IPS-15b (cell line): ENCODE data around the gene FIGNL1.

Experiments used
- H3K27me3 ChIP-seq: one replicate; pipeline ENCODE4 v1.6.1; 2013; ENCODE audit warnings: low read length; ENCODE audit not compliant: control insufficient read depth, insufficient read depth
- H3K36me3 ChIP-seq: one replicate; pipeline ENCODE4 v1.6.1; 2013; ENCODE audit warnings: low read length; ENCODE audit not compliant: control insufficient read depth, insufficient read depth
- H3K4me1 ChIP-seq: one replicate; pipeline ENCODE4 v1.6.1; 2013; ENCODE audit warnings: mild to moderate bottlenecking, low read length; ENCODE audit not compliant: control insufficient read depth, insufficient read depth
- H3K4me3 ChIP-seq: one replicate; pipeline ENCODE4 v1.5.1; 2013; ENCODE audit warnings: low read depth, low read length
- H3K9ac ChIP-seq: one replicate; pipeline ENCODE4 v1.6.1; 2013; ENCODE audit warnings: low read depth, mild to moderate bottlenecking, low read length
- H3K9me3 ChIP-seq: one replicate; pipeline ENCODE4 v1.6.1; 2013; ENCODE audit warnings: mild to moderate bottlenecking, low read length; ENCODE audit not compliant: control insufficient read depth, insufficient read depth

Gene FIGNL1

DNA sequence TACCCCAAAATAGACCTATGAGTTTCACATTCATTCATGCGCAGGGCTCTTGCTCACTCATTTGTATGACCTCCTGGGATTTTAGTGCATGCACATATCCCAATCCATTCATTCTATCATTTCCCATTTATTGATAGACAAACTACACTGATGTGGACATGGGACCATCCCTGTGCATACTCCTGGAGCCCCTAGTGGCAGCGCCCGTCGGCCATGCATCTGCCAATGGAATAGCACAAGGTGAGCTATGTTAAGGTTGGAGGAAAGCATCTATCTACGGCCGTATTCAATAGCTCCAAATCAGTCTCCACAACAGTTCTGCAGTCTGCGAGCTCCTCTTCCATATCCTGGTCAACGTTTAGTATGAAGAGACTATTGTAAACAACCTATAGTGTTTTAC lies 31.7 kb upstream of the FIGNL1 start:
- Histone ChIP-seq H3K4me3 (no peak overlapping the region), H3K36me3 (no peaks in the 10 kb centered on the region), H3K9ac (no peak overlapping the region), H3K9me3 (no peaks in the 10 kb centered on the region), H3K4me1 (no peaks in the 10 kb centered on the region), H3K27me3 (no peaks in the 10 kb centered on the region)

DNA sequence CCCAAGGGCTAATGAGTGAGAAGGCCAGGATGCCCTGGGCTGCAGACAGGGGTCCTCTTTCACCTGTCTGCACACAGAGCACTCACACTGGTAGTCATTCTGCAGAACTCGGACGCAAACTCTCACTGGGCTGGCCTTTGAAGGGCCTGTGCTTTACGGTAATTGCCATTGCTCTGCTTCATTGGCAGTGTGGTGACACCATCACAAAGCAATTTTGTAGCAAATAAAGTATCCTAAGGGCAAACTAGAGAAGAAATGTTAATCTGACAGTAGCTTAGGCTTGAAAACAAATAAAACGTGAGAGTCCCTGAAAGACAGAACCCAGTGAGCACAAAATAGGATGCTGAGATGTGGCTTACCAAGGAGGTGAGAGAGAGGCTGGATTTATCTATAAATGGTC lies 30.6 kb upstream of the FIGNL1 start:
- H3K9ac ChIP-seq = no peak overlapping the region
- H3K4me3 ChIP-seq = no peak overlapping the region
- H3K27me3 ChIP-seq = no peaks in the 10 kb centered on the region
- H3K4me1 ChIP-seq = no peaks in the 10 kb centered on the region
- no peaks in the 10 kb centered on the region for H3K36me3 ChIP-seq
- no peaks in the 10 kb centered on the region for H3K9me3 ChIP-seq

DNA sequence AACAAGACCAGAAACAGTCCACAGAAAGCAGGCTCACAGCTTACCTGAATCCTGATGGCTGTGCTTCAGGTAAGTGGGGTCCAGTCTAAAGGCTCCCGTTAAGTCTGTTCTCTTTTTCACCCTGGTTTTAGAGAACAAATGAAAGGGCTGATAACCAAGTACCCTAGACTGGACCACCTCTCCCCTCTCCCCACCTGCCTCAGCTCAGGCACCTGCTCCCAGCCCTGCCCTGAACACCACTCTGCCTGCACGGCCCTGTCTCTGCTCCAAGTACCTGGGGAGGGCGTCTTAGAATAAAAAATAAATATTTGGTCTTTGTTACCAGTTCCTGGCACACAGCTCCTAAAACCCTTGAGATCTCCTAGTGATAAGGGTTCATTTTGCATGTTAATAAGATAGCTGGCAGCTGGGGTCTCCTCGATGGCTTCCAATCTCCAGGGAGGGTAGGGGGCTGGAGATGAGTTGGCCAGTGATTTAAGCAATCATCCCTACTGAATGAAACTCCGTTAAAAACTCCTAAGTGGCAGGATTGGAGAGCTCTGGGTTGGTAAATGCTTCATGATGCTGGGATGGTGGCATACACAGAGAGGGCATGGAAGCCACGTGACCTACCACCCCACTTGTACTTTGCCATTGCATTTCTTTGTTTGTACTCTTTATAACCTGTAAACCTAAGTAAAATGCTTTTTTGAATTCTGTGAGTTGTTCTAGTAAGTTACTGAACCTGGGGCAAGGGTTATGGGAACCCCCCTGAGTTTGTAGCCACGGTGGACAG lies 29.8 kb upstream of the FIGNL1 start:
- H3K9ac ChIP-seq = no peak overlapping the region
- no peak overlapping the region for H3K4me3 ChIP-seq
- H3K36me3 ChIP-seq = no peaks in the 10 kb centered on the region
- H3K4me1 ChIP-seq = no peaks in the 10 kb centered on the region
- H3K27me3 ChIP-seq = no peaks in the 10 kb centered on the region
- no peaks in the 10 kb centered on the region for H3K9me3 ChIP-seq

DNA sequence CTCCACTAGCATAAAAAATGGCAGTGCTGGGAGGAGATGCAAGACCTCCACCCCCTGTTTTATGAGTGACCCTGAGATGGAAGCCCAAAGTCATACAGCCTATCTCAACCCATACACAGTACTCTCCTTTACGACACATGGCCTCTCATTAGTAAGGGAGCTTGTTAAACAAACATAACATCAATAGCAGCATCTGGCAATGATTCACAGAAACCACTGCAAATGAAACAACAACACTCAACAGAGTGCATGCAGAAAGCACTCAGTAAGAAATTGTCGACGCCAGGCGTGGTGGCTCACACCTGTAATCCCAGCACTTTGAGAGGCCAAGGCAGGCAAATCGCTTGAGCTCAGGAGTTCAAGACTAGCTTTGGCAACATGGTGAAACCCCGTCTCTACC lies 27.5 kb upstream of the FIGNL1 start:
- H3K4me1 ChIP-seq = no peaks in the 10 kb centered on the region
- no peak overlapping the region for H3K9ac ChIP-seq
- no peaks in the 10 kb centered on the region for H3K9me3 ChIP-seq
- no peaks in the 10 kb centered on the region for H3K36me3 ChIP-seq
- no peaks in the 10 kb centered on the region for H3K27me3 ChIP-seq
- H3K4me3 ChIP-seq = no peak overlapping the region

DNA sequence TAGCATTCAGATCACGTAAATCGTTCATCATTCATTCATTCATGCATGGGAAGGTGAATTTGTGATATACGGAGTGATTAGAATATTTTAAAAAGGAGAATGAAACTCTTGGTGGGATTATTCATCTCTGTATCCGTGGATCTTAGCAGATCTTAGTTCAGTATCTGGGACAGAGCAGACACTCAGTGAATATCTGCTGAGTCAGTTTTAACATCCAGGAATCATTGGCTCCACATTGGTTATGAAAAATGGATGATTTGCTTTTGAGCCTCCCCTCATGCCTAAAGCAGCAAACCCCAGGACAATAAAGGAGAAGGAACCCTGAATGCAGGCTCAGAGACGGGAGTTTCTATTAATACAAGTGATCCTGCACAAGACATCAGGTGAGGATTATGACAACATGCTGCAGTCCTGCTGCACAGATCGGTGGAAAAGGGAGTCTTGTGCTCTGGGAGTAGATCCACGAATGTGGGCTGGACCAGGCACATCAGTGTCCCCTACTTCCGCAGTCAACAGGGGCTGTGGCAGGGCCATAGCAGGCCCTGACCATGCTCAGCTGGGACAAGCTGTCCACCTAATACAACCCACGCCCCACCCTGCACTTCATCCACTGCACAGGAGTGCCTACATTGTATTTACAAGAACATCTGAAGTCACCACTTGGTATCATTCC lies 26.9 kb upstream of the FIGNL1 start:
- H3K36me3 ChIP-seq = no peaks in the 10 kb centered on the region
- H3K4me1 ChIP-seq = no peaks in the 10 kb centered on the region
- H3K9ac ChIP-seq = no peak overlapping the region
- H3K27me3 ChIP-seq = no peaks in the 10 kb centered on the region
- H3K9me3 ChIP-seq = no peaks in the 10 kb centered on the region
- H3K4me3 ChIP-seq = no peak overlapping the region

DNA sequence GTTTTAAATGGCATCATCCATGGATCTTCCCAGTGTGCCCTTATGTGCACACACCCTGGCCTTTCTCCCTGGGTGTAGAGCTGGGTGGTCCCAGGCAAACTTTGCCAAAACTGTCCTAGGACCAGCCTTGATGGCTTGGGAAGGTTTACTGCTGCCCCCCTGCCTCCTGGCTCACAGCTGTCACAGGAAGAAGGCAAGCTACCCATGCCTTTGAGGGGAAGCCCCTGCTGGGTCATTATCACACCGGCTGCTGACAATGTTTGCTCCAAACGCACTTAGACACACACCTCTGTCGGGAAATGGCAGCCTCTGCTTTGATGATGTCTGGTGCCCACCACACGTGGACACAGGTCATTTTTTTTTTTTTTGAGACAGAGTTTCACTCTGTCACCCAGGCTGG lies 25.2 kb upstream of the FIGNL1 start:
- H3K4me3 ChIP-seq = no peak overlapping the region
- no peaks in the 10 kb centered on the region for H3K9me3 ChIP-seq
- H3K27me3 ChIP-seq = no peaks in the 10 kb centered on the region
- H3K4me1 ChIP-seq = no peaks in the 10 kb centered on the region
- H3K36me3 ChIP-seq = no peaks in the 10 kb centered on the region
- no peak overlapping the region for H3K9ac ChIP-seq

DNA sequence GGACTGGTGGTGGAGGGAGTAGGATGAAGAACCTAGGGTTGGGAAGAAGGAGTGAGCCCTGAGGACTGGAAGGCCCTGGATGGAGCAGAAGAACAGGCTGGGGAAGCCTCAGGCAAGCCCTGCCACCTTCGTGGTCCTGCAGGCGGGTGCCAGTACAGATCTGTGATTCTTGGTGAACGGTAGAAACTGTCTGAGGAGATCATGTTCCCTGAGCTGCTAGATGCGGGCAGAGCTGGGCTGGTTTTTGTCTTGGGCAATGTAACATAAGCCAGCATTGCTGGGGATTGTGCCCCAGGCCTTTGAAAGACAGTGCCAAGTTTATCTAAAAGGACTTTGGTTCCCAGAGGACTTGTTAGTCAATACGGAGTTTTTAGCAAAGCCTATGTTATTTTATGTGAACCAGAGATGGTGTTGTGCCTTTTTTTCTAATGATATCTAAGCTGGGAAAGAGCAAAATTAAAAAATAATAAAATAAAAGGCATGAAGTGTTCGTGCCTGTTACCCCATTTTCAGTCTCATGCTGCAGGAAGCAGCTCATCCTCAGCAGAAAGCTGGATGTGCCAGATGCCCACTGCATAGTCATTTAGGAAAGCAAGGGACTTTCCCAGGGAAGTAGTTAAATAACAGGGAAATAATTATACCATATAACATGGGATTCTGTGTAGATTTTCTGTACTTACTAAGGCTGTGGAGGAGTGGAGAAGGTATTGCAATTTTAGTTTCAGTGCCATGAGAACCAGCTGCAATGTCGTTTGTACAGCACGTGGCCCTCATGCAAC lies 24.4 kb upstream of the FIGNL1 start:
- H3K9me3 ChIP-seq = no peaks in the 10 kb centered on the region
- no peaks in the 10 kb centered on the region for H3K36me3 ChIP-seq
- H3K4me1 ChIP-seq = no peaks in the 10 kb centered on the region
- H3K9ac ChIP-seq = no peak overlapping the region
- no peak overlapping the region for H3K4me3 ChIP-seq
- H3K27me3 ChIP-seq = no peaks in the 10 kb centered on the region

DNA sequence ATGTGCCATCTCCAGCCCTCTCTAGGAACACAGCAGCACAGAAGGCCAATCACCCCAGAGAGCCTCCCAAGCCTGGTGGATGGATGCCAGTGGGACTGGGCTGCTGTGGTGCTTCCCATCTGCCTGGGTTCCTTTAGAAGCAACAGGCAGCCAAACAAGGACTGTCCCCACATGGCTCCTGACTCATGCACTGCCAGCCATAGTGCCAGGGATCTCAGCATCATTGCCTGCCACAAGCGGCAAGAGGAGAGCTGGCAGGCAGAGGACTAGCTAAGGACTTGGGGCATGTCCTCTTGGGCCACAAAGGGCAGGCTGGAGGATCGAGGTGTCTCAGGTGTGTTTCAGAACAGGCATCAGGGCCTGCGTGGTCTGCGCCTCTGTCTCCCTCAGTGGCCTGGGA lies 23.4 kb upstream of the FIGNL1 start:
- Histone ChIP-seq H3K4me1 (no peaks in the 10 kb centered on the region), H3K4me3 (no peak overlapping the region), H3K9ac (no peak overlapping the region), H3K9me3 (no peaks in the 10 kb centered on the region), H3K27me3 (peaks cover 3% of the 10 kb centered on the region), H3K36me3 (no peaks in the 10 kb centered on the region)

DNA sequence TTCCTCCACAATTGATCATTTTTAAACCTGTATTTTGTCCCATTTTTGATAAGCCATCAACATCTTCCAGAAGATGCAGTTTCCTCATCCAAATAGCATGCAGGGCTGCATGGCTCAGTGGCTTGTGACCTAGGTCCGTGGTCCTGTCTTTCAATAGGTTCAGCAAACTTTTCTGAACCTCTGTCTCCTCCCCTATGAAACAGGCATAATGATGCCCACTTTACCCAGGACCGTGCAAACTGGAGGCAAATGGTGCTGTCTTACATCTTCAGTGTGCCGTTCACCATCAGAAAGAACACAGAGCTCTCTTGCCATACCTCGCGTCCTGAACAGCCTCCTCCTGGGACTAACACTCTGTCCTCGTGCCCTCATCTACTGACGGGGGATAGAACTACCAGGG lies 22.3 kb upstream of the FIGNL1 start:
- no peaks in the 10 kb centered on the region for H3K4me1 ChIP-seq
- no peak overlapping the region for H3K9ac ChIP-seq
- H3K36me3 ChIP-seq = no peaks in the 10 kb centered on the region
- H3K4me3 ChIP-seq = no peak overlapping the region
- no peaks in the 10 kb centered on the region for H3K9me3 ChIP-seq
- peaks cover 12% of the 10 kb centered on the region for H3K27me3 ChIP-seq

DNA sequence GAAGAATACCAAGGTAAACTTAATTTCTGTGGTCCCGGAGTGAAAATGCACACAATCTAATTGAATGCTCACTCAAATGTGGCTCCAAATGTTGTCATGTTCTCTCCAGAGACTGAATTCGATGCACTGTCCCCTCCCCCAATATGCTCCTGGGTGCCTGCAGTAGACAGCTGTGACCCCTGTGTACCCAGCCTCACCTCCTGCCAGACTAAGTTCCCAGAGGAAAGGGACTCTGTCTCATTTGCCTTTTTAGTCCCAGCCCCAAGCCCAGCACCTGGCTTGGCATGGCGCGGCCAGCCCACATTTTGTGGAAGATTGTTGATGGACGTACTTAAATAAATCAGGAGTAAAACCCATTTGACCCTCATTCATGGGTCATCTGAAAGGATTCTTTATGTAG lies 21.8 kb upstream of the FIGNL1 start:
- Histone ChIP-seq H3K27me3 (peaks cover 16% of the 10 kb centered on the region), H3K9ac (no peak overlapping the region), H3K4me3 (no peak overlapping the region), H3K36me3 (no peaks in the 10 kb centered on the region), H3K9me3 (no peaks in the 10 kb centered on the region), H3K4me1 (no peaks in the 10 kb centered on the region)

DNA sequence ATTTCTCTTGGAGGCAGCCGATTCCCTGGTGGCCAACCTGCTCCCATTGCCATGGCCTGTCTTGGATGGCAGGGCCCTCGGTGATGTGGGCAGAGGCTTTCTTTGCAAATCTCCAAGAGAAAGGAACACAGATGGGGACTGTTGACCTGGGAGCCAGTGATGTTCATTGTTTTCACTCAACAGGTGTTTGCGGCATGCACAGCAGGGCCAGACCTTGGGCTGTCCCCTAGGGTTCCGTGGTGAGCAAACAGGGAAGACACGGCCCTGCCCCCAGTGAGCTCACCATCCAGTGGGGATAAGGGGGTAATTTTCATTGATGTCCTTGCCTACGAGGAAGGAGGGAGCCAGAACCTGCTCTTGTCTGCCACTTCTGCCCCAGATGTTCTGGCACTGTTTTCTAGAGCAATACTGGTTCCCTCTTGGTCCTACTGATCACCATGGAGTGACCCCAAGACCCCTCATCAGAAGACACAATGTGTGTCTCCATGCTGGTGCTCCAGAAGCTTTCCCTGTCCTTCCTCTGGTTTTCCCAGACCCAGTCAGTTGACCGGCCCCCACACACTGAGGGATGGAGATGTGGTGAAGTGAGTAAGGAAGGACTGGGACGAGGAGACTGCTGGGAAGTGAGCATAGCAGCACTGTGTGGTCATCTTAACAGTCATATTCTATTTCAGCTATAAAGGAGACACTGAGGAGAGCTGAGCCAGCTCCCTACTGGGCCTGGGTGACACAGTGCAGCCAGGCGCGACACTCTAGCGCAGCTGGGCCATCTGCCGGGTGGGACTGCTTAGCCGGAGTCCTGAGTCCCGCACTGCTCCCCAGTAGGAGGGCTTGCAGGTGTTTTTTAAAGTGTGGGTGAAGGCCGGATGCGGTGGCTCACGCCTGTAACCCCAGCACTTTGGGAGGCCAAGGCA lies 20.4 kb upstream of the FIGNL1 start:
- Histone ChIP-seq H3K4me1 (no peaks in the 10 kb centered on the region), H3K9ac (no peak overlapping the region), H3K36me3 (no peaks in the 10 kb centered on the region), H3K4me3 (no peak overlapping the region), H3K27me3 (peaks cover 18% of the 10 kb centered on the region), H3K9me3 (no peaks in the 10 kb centered on the region)
